IPS DF 6.9 (cell line): Measurements from ENCODE around the gene ZDHHC14.
A peak's percentile ranks its signal among the peaks of the same experiment; 100 is the strongest.
"Not testable (repeated sequence)": the region's sequence is repeated elsewhere in the genome, so short reads cannot be mapped to it uniquely, and the experiment has no call there.

Source experiments
- DNase-seq: peaks from one replicate; pipeline ENCODE4 v3.0.0-alpha.2; 2013; ENCODE audit warnings: low read depth, low spot score
- H3K27ac ChIP-seq: one replicate; pipeline ENCODE4 v1.5.1; 2013; ENCODE audit warnings: low read length, control low read depth
- H3K27me3 ChIP-seq: 2 replicates; pipeline ENCODE4 v1.6.1; 2013; ENCODE audit warnings: mild to moderate bottlenecking, low read length; ENCODE audit not compliant: control insufficient read depth, insufficient read depth
- H3K36me3 ChIP-seq: 2 replicates; pipeline ENCODE4 v1.6.1; 2013; ENCODE audit warnings: low read length; ENCODE audit not compliant: control insufficient read depth, insufficient read depth
- H3K4me1 ChIP-seq: 2 replicates; pipeline ENCODE4 v1.6.1; 2013; ENCODE audit warnings: low read length; ENCODE audit not compliant: control insufficient read depth, insufficient read depth
- H3K4me3 ChIP-seq: 2 replicates; pipeline ENCODE4 v1.5.1; 2013; ENCODE audit warnings: mild to moderate bottlenecking, low read length
- H3K9me3 ChIP-seq: 2 replicates; pipeline ENCODE4 v1.6.1; 2013; ENCODE audit warnings: low read length, inconsistent platforms; ENCODE audit not compliant: control insufficient read depth, insufficient read depth
- WGBS: extraction: QIAGEN DNeasy Blood & Tissue Kit; methylation state at CpG from one replicate; pipeline ENCODE4 v1.1.7; 2013; ENCODE audit warnings: mixed read lengths, missing lambda C conversion rate; ENCODE audit not compliant: insufficient read length, insufficient coverage; 5-methylcytosine and 5-hydroxymethylcytosine counted together

Gene ZDHHC14

GRCh38 chr6:157380458-157380778 is 572 bp upstream of the ZDHHC14 start:
- H3K27ac ChIP-seq: no peak overlapping the region
- DNase-seq: no peak
- H3K4me1 ChIP-seq: no peaks in the 10 kb centered on the region; the same call in 1 of the 2 replicates
- peak overlapping the region; percentile 76 for H3K4me3 ChIP-seq
- H3K27me3 ChIP-seq: peaks cover 5% of the 10 kb centered on the region; the same call in 1 of the 2 replicates
- H3K36me3 ChIP-seq: no peaks in the 10 kb centered on the region
- no CpG with 5 or more reads among the region's 28 CpGs for WGBS
- H3K9me3 ChIP-seq: no peaks in the 10 kb centered on the region

DNA sequence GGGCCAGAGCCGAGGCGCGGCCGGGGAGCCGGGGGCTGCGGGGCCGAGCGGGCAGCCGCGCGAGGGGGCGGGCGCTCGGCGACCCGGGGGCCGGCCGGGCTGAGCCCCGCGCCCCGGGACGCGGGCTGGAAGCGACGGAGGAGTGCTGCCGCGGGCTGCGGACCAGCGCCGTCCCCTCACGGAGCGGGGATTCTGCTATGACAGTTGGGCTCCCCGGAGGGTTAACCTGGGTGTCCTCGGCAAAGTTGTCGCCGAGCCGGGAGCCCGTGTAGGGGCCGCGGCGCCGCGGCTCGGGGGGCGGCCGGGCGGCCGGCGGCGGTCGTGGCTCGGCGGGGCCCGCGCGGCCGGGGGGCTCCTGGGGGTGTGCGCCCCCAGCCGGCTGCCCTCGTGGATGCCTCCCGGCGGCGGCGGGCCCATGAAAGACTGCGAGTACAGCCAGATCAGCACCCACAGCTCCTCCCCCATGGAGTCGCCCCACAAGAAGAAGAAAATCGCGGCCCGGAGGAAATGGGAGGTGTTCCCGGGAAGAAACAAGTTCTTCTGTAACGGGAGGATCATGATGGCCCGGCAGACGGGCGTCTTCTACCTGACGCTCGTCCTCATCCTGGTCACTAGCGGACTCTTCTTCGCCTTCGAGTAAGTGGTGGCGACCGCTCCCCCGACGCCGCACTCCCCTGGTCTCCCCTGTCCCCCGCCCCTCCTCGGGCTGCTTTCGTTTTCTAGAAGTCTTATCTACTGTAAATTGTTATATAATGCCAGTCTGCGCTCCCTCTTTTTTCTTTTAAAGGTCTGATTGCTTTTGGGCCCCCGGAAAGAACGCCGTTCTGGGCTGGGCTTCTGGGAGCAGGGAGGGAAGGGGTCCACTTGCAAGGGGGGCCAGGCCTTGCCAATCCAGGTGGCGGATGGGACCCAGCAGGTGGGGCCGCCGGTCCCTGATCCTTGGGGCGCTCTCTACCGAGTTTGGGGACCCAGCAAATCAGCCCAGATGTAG is 936 bp downstream of the ZDHHC14 start:
- Histone ChIP-seq H3K4me1 (no peaks in the 10 kb centered on the region; the same call in 1 of the 2 replicates), H3K27ac (no peak overlapping the region), H3K36me3 (no peaks in the 10 kb centered on the region), H3K27me3 (peaks cover 5% of the 10 kb centered on the region; the same call in 1 of the 2 replicates), H3K4me3 (peak overlapping the region; percentile 76), H3K9me3 (no peaks in the 10 kb centered on the region)
- no peak for DNase-seq
- WGBS: no CpG with 5 or more reads among the region's 96 CpGs

DNA sequence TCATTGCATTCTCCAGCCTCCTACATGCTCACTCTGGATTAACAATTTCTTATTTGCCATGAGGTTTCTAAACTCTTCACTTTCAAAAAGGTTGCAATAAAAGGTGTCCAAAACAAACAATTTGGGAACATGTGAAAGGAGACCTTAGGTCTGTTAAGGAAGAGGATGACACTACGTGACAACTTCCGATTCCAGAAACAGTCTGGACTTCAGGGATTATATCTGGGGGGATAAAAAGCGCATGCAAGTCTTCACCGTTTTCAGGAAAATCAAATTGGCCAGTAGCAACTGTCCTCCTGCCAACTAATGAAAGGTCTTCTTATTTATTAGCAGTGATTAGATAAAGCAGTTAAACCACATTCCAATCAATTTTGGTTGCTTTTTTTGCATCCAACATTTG is 1.8 kb downstream of the ZDHHC14 start:
- H3K9me3 ChIP-seq: no peaks in the 10 kb centered on the region
- H3K27ac ChIP-seq: no peak overlapping the region
- no peaks in the 10 kb centered on the region for H3K36me3 ChIP-seq
- H3K4me3 ChIP-seq: no peak overlapping the region
- H3K4me1 ChIP-seq: no peaks in the 10 kb centered on the region; the same call in 1 of the 2 replicates
- WGBS: no CpG with 5 or more reads among the region's 4 CpGs
- DNase-seq: no peak
- H3K27me3 ChIP-seq: peaks cover 5% of the 10 kb centered on the region; the same call in 1 of the 2 replicates

GRCh38 chr6:157383471-157383870 is 2.5 kb downstream of the ZDHHC14 start:
- WGBS: no CpG with 5 or more reads among the region's 9 CpGs
- Histone ChIP-seq H3K9me3 (no peaks in the 10 kb centered on the region), H3K27me3 (peaks cover 5% of the 10 kb centered on the region; the same call in 1 of the 2 replicates), H3K4me3 (no peak overlapping the region), H3K27ac (no peak overlapping the region), H3K4me1 (no peaks in the 10 kb centered on the region; the same call in 1 of the 2 replicates), H3K36me3 (no peaks in the 10 kb centered on the region)
- DNase-seq: no peak

DNA sequence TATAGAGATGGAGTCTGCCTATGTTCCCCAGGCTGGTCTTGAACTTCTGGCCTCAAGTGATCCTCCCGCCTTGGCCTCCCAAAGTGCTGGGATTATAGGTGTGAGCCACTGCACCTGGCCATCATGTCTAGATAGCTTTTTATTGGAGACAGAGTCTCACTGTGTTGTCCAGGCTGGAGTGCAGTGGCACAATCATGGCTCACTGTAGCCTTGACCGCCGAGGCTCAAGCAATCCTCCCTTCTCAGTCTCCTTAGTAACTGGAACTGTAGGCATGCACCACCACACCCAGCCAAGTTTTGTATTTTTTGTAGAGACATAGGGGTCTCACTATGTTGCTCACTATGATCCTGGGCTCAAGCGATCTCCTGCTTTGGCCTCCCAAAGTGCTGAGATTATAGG is 4.0 kb downstream of the ZDHHC14 start:
- not testable (repeated sequence) for H3K27me3 ChIP-seq, H3K4me3 ChIP-seq, H3K27ac ChIP-seq, H3K36me3 ChIP-seq, H3K9me3 ChIP-seq, DNase-seq, H3K4me1 ChIP-seq
- no CpG with 5 or more reads among the region's 4 CpGs for WGBS

- Histone ChIP-seq H3K9me3 (no peaks in the 10 kb centered on the region), H3K27ac (no peak overlapping the region), H3K4me1 (no peaks in the 10 kb centered on the region), H3K27me3 (peaks cover 5% of the 10 kb centered on the region; the same call in 1 of the 2 replicates), H3K4me3 (no peak overlapping the region), H3K36me3 (no peaks in the 10 kb centered on the region)
- no peak for DNase-seq
- WGBS: no CpG with 5 or more reads among the region's 2 CpGs
Observed at GRCh38 chr6:157385482-157385881, 4.5 kb downstream of the ZDHHC14 start.

GRCh38 chr6:157386023-157386422 is 5.0 kb downstream of the ZDHHC14 start:
- no peak overlapping the region for H3K27ac ChIP-seq
- peaks cover 5% of the 10 kb centered on the region; the same call in 1 of the 2 replicates for H3K27me3 ChIP-seq
- no peaks in the 10 kb centered on the region for H3K4me1 ChIP-seq
- no CpG with 5 or more reads among the region's 6 CpGs for WGBS
- no peak overlapping the region for H3K4me3 ChIP-seq
- H3K9me3 ChIP-seq: no peaks in the 10 kb centered on the region
- DNase-seq: no peak
- no peaks in the 10 kb centered on the region for H3K36me3 ChIP-seq

GRCh38 chr6:157386454-157386853 is 5.5 kb downstream of the ZDHHC14 start:
- Histone ChIP-seq H3K36me3 (no peaks in the 10 kb centered on the region), H3K27me3 (peaks cover 5% of the 10 kb centered on the region; the same call in 1 of the 2 replicates), H3K27ac (no peak overlapping the region), H3K4me3 (no peak overlapping the region), H3K9me3 (no peaks in the 10 kb centered on the region), H3K4me1 (no peaks in the 10 kb centered on the region)
- DNase-seq: no peak
- no CpG with 5 or more reads among the region's 3 CpGs for WGBS

DNA sequence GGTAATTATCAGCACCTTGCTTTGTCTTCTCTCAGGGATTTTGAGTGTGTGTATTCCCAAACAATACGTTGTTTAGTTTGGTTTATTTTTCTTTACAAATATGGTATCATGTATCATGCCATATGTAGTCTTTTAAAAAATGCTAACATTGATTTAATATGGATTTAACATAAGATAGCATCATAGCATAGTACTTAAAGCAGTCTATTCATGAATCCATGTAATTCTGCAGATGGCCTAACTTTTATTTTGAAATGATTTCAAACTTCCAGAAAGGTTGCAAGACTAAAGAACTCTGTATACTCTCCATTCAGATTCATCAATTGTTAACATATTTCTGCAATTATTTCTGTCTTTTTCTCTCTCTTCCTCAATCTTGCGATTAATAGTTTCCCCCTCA is 7.9 kb downstream of the ZDHHC14 start:
- no peak for DNase-seq
- no peak overlapping the region for H3K4me3 ChIP-seq
- H3K27ac ChIP-seq: no peak overlapping the region
- no peaks in the 10 kb centered on the region for H3K36me3 ChIP-seq
- no peaks in the 10 kb centered on the region for H3K9me3 ChIP-seq
- no peaks in the 10 kb centered on the region for H3K4me1 ChIP-seq
- no peaks in the 10 kb centered on the region for H3K27me3 ChIP-seq
- WGBS: no CpG with 5 or more reads among the region's 2 CpGs

GRCh38 chr6:157390273-157391060 is 9.5 kb downstream of the ZDHHC14 start:
- Histone ChIP-seq H3K27me3 (no peaks in the 10 kb centered on the region), H3K9me3 (no peaks in the 10 kb centered on the region), H3K4me1 (no peaks in the 10 kb centered on the region), H3K27ac (no peak overlapping the region), H3K36me3 (no peaks in the 10 kb centered on the region), H3K4me3 (no peak overlapping the region)
- DNase-seq: no peak
- WGBS: no CpG with 5 or more reads among the region's 4 CpGs
